Upper lobe of left lung (tissue), 6 donors: ENCODE data around the gene FAR1. TPM values are rescaled to one million over a fixed set of nuclear protein-coding genes. Genes with fewer than 3 reads are reported as not detected.
A peak's percentile ranks its signal among the peaks of the same experiment; 100 is the strongest.

Source experiments
- ATAC-seq, 2 donors: fragments of 200-7000 bp; cut with Tn5 transposase; one replicate each; pipeline ENCODE4 v1.9.1; 2022; ENCODE audit warnings: mild to moderate bottlenecking in 2 of 2, moderate library complexity in 2 of 2; ENCODE audit not compliant: low FRiP score in 2 of 2
- DNase-seq, 2 donors: peaks; one replicate each; pipeline ENCODE4 v3.0.0-alpha.2; 2019 to 2020
- H3K27ac ChIP-seq, 4 donors: fragments of 200-600 bp; sonication (generic); one replicate each; pipeline ENCODE4 v1.5.1; 2016 to 2019
- H3K27me3 ChIP-seq, 4 donors: fragments of 200-600 bp; sonication (generic); one replicate each; pipeline ENCODE4 v1.5.1; 2017 to 2019
- H3K36me3 ChIP-seq, 4 donors: fragments of 200-600 bp; sonication (generic); one replicate each; pipeline ENCODE4 v1.5.1; 2016 to 2019
- H3K4me1 ChIP-seq, 4 donors: fragments of 200-600 bp; sonication (generic); one replicate each; pipeline ENCODE4 v1.5.1; 2018 to 2019
- H3K4me3 ChIP-seq, 4 donors: fragments of 200-600 bp; sonication (generic); one replicate each; pipeline ENCODE4 v1.5.1; 2017 to 2019; ENCODE audit warnings: mild to moderate bottlenecking in 2 of 4, moderate library complexity in 1 of 4
- H3K9me3 ChIP-seq, 4 donors: fragments of 200-600 bp; sonication (generic); one replicate each; pipeline ENCODE4 v1.5.1; 2018 to 2019
- CTCF ChIP-seq, 6 experiments: fragments of 450-650 bp in 4 of 6; fragments of 200-600 bp in 2 of 6; sonication (generic) in 2 of 6; IDR thresholded peaks; one replicate each; pipeline ENCODE4 v1.5.1; 2016 to 2019; ENCODE audit warnings: antibody characterized with exemption in 6 of 6
- EP300 ChIP-seq, 4 donors: sonication (generic); formaldehyde crosslinking; IDR thresholded peaks; one replicate each; pipeline ENCODE4 v1.5.1; 2017; ENCODE audit warnings: antibody characterized with exemption in 4 of 4, control low read depth in 2 of 4
- POLR2A ChIP-seq, 4 donors: fragments of 450-650 bp; IDR thresholded peaks; one replicate each; pipeline ENCODE4 v1.5.1; 2016 to 2017; ENCODE audit warnings: antibody characterized with exemption in 4 of 4, mild to moderate bottlenecking in 2 of 4
- POLR2AphosphoS5 ChIP-seq, 2 donors: sonication (generic); formaldehyde crosslinking; IDR thresholded peaks; one replicate each; pipeline ENCODE4 v1.5.1; 2017; ENCODE audit warnings: antibody characterized with exemption in 2 of 2
- WGBS, 2 donors: methylation state at CpG; one replicate each; pipeline ENCODE4 v1.1.5; 2017 to 2018; 5-methylcytosine and 5-hydroxymethylcytosine counted together
- small RNA-seq, 4 donors: library from RNA; depleted of rRNA; stranded (forward); fragments of <200 nt; gene quantifications; one replicate each; pipeline ENCODE3, GENCODE V24; 2016
- total RNA-seq, 6 donors: library from RNA; depleted of rRNA in 4 of 6; stranded (reverse); fragments of >200 nt in 4 of 6; gene quantifications; one replicate each; pipeline versions ENCODE4 v1.1.0 to v1.2.1, GENCODE V29; 2016 to 2021
- donor health status: DM: no; HTN: no; CAD: no; lungs with moderate emphysema.
- donor health status: DM: no; HTN: yes; CAD: no; lungs with severe emphysema.

The FAR1 gene
- total RNA-seq, 6 donors from 2014 or later: 45.1 to 74.4 (median 47.9) TPM

GRCh38 chr11:13776134-13776815, 107.8 kb downstream of the FAR1 start:
- ATAC-seq (peak in 1 of 2 donors; percentile 43), DNase-seq (no peak)
- Histone ChIP-seq H3K36me3 (no peaks in the 10 kb centered on the region), H3K4me3 (no peak overlapping the region), H3K27me3 (no peaks in the 10 kb centered on the region), H3K9me3 (no peaks in the 10 kb centered on the region), H3K27ac (no peak overlapping the region), H3K4me1 (no peaks in the 10 kb centered on the region)
- 86 to 90% methylated on average over 3 of the region's 3 CpGs for WGBS, 2 donors
- TF ChIP-seq CTCF (IDR thresholded peaks at IDR 0.05) (peak in 1 of 6 experiments; percentile 7), POLR2AphosphoS5 (IDR thresholded peaks at IDR 0.05) (no peak)

- TF ChIP-seq POLR2A (IDR thresholded peaks at IDR 0.05) (no peak), POLR2AphosphoS5 (IDR thresholded peaks at IDR 0.05) (no peak), EP300 (IDR thresholded peaks at IDR 0.05) (no peak), CTCF (IDR thresholded peaks at IDR 0.05) (no peak)
- H3K36me3 ChIP-seq: no peaks in the 10 kb centered on the region
- no peak overlapping the region for H3K4me3 ChIP-seq
- no peaks in the 10 kb centered on the region for H3K27me3 ChIP-seq
- ATAC-seq: no peak
- H3K27ac ChIP-seq: no peak overlapping the region
- WGBS, 2 donors: 56 to 62% methylated on average over 7 of the region's 7 CpGs
- DNase-seq: no peak
- no peaks in the 10 kb centered on the region for H3K4me1 ChIP-seq
- no peaks in the 10 kb centered on the region for H3K9me3 ChIP-seq
These were observed 109.0 kb downstream of the FAR1 start for GRCh38 chr11:13777341-13777985.

GRCh38 chr11:13778345-13778744, 109.9 kb downstream of the FAR1 start:
- ATAC-seq (no peak), DNase-seq (no peak)
- TF ChIP-seq POLR2AphosphoS5 (IDR thresholded peaks at IDR 0.05) (no peak), POLR2A (IDR thresholded peaks at IDR 0.05) (no peak), EP300 (IDR thresholded peaks at IDR 0.05) (no peak)
- H3K36me3 ChIP-seq: no peaks in the 10 kb centered on the region
- no peak overlapping the region for H3K4me3 ChIP-seq
- WGBS, 2 donors: 80 to 86% methylated on average over 1 of the region's 1 CpG
- no peaks in the 10 kb centered on the region for H3K27me3 ChIP-seq
- no peak overlapping the region for H3K27ac ChIP-seq
- no peaks in the 10 kb centered on the region for H3K9me3 ChIP-seq
- H3K4me1 ChIP-seq: no peaks in the 10 kb centered on the region

GRCh38 chr11:13781153-13781552, 112.7 kb downstream of the FAR1 start:
- H3K4me1 ChIP-seq: no peaks in the 10 kb centered on the region
- H3K36me3 ChIP-seq: no peaks in the 10 kb centered on the region
- TF ChIP-seq EP300 (IDR thresholded peaks at IDR 0.05) (no peak), CTCF (IDR thresholded peaks at IDR 0.05) (no peak), POLR2AphosphoS5 (IDR thresholded peaks at IDR 0.05) (no peak), POLR2A (IDR thresholded peaks at IDR 0.05) (no peak)
- H3K27ac ChIP-seq: no peak overlapping the region
- H3K27me3 ChIP-seq: no peaks in the 10 kb centered on the region
- H3K9me3 ChIP-seq: no peaks in the 10 kb centered on the region
- DNase-seq (peak in 1 of 2 donors; percentile 28), ATAC-seq (no peak)
- H3K4me3 ChIP-seq: no peak overlapping the region
- WGBS, 2 donors: 60 to 70% methylated on average over 6 of the region's 6 CpGs

Small RNA genes lying within 50 kb of the gene (small RNA-seq; reads per million reads assigned to genes)
- gene AC013828.1: 0 reads per million in 4 donors
- gene RF00019: 0 reads per million in 4 donors
- 0 reads per million in 4 donors for gene RPL39P26

Other genes with a start within 250 kb of the FAR1 start
- 10 to 100 TPM; 10.7 to 62.9 (median 26.6) TPM for gene BTBD10, start 205.4 kb upstream of the FAR1 start, total RNA-seq
- gene PTH, start 172.7 kb upstream of the FAR1 start, total RNA-seq: not detected